ENCODE data around the gene ATG16L1.

ATG16L1 gene

GRCh38 chr2:233295891-233296290, 44.4 kb downstream of the ATG16L1 start:
- no peak for DNase-seq (ENCODE audit: low read depth)

GRCh38 chr2:233297076-233297475, 45.6 kb downstream of the ATG16L1 start:
- no peak for DNase-seq (ENCODE audit: low read depth)

- peak; percentile 20 for DNase-seq (ENCODE audit: low read depth)
These were observed 48.9 kb downstream of the ATG16L1 start for GRCh38 chr2:233300401-233300800.

DNA sequence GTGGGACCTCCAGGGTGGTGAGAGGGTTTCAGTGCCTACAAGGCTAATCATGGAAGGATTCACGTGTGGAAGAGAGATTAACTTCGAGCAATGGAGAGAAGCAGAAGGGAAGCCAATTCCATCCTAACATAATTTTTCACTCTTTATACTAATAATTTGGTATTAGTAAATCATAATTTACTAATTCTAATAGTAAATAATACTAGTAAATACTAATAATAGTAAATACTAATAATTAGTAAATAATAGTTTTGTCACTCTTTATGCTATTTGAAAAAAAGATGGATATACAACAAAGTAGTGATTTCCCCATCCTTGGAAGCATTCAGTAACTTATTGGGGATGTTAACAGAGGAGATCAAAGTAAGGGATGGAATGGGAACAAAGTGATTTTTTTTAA, 49.8 kb downstream of the ATG16L1 start:
- DNase-seq (ENCODE audit: low read depth), result no peak

DNA sequence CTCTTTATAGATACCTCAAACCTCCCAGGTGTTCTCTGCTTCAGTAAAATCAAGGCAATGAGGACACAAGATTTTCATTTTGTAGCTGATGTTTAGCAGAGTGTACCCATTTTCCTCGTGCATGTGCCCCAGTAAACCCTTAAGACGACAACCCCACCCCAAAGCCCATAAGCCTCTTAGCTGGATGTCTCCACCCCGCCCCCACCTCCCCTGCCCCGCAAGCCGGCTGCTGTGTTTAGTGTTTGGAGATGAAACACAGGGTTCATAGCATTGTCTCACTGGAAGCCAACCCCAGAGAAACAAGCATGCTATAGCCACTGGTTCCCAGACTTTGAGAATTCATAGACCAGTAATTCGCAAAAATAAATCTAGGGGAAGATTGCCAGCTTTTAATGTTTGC, 50.3 kb downstream of the ATG16L1 start:
- no peak for DNase-seq (ENCODE audit: low read depth)

GRCh38 chr2:233303252-233303651, 51.8 kb downstream of the ATG16L1 start:
- no peak for DNase-seq (ENCODE audit: low read depth)

DNA sequence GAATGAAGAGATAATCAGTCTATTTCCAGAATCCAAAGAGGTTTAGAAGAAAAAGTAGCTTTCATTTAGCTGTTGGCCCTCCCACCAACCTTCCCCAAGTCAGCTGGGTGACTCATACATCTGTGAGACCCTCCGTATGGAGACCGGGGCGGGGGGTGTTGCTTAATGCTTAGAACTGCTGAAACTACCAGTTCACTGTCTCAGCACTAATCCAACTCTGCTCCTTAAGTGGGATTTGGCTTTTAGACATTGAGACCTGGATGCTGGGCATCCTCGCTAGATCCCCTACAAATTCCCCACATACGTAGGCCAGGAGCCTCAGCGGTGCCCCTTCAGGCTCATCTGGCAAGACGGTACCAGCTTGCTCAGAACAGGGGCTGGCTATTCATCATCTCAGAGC, 56.1 kb downstream of the ATG16L1 start, which contains the start of gene SAG:
TSS of gene SAG (plus strand) at position 252 of the 400 bp plus-strand sequence. CDS start 1,374 bp downstream, outside the sequence.
- DNase-seq (ENCODE audit: low read depth), result no peak

DNA sequence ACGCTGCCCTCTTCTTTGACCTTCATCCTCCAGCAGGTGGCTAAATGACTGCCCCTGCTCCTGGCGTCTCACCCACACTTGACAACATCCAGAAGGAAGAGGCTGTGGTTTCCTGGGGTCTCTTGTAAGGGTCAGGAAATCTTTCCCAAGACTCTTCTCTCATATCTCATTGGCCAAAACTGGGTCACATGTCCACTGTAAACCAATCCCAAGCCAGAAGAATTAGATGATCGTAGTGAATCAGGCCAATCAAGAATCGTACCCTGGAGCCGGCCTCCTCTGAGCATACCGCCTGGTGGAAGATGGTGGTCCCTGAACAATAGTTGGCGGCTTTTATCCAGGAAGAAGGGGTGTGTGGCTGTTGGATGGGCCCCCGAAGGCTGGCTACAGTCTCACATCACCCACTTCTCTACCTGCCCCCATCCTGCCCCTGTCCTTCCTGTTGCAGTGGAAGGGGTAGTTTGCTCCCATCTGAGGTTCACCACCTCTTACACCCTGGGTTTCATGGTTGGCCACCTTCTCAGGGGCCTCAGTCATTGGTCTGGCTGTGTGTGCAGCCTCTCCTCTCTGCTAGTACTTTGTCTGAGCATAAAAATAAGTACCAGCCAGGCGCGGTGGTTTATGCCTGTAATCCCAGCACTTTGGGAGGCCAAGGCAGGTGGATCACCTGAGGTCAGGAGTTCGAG, 59.9 kb downstream of the ATG16L1 start:
- DNase-seq (ENCODE audit: low read depth), result no peak

DNA sequence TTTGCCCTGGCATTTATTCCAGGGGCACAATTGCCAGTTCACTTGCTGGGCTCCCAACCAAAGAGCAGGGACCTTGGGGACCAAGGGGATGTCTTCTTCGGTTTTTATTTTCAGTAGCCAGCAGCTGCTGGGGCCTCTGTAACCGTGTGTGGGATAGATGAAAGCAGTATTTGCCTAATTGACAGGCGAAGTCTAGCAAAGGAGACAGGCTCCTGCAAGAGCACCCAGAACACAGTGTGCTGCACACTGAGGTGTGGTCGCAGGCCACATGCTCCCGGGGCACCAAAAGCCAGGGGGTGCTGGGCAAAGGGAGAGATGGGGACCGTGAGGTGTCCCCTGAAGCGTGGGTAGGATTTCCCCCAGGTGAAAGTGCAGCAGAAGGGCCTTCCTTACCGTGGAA, 61.4 kb downstream of the ATG16L1 start:
- DNase-seq (ENCODE audit: low read depth), result no peak

DNA sequence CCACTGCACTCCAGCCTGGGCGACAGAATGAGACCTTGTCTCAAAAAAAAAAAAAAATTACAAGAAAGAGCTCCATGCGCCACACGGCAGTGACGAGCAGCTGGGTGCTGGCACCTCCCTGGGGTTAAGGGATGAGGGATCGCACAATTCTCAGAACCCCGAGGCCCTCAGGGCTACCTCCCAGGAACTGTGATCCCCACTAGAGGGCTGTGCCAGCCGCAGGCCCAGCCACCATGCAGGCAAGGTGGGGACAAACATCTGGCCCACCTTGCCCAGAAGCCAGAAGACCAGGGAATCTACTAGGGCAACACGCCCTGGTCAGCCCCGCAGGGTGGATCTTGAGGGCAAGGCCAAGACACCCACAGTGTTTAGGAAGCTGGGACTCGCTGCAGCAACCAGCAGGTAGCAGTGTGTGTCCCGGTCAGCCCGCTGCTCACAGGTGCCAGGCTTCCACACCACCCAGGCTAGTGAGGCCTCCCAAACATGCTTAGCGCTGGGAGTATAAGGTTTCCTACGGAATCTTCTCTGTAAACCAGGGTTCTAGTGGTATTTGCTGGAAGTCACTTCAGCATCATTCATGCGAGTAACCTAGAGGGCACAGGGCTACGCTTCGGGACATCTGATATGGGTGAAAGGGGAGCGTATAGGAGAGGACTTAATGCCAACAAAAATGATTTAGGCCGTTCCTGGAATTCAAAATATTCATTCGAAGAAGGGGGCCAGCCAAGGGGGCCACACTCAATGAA, 62.9 kb downstream of the ATG16L1 start:
- DNase-seq (ENCODE audit: low read depth), result no peak

DNA sequence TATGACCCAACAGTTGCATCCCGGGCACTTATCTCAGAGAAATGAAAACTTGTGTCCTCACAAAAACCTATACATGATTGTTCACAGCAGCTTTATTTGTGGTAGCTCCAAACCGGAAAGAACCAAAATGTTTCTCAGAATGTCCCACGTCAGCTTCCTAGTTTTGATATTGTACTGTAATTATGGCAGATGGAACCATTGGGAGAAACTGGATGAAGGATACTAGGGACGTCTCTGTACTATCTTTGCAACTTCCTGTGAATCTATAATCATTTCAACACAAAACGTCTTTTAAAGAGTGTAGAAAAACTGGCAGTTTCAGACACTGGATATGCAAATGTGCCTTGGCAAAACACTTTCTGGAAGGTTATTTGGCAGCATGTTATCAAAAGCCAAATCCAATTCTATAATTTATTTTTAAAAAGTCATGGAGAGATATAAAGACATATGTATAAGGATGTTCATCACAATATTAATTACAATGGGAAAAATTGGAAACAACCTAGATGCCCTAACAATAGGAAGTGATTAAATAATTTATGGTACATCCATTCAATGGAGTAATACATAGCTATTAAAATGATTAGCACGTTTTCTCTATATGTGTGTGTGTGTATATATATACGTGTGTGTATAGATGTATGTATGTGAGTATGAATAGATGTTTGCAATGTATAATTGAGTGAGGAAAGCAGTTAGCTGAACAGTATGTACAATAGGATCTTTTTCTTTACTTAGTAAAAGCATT, 65.9 kb downstream of the ATG16L1 start:
- DNase-seq (ENCODE audit: low read depth), result no peak

DNA sequence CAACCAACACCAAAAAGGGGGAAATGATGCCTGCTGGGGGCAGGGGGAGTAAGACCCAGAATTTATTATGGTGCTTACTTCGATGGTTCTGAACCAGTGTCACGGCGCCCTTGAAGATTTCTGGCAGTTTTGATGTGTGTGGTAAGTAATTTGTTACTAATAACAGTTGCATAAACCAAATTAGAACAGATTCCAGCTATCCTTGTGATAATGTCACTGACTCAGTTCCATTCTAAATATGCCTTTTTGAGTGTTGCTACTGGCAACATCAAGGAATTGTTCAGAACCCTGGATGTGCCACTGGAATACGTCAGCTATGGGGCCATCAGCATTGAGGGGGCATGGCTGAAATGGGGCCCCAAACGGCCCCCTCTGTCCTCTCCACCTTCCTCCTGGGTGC, 67.8 kb downstream of the ATG16L1 start:
- no peak for DNase-seq (ENCODE audit: low read depth)

GRCh38 chr2:233320470-233320869, 69.0 kb downstream of the ATG16L1 start:
- DNase-seq (ENCODE audit: low read depth), result no peak

DNA sequence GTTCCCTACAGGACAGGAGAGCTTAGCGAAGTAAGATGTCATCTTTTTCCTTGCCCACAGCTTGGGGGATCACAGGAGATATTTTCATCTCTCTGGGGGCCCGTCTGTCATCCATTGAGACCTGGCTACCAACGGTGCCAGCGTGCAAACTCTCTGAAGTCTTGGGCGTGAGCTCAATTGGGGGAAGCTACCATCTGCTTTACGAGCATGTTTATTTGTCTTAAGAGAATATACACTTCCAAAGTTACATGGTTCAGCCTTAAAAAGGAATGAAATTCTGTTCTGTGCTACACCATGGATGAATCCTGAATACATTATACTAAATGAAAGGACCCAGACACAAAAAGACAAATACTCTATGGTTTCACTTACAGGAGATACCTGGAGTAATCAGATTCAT, 69.7 kb downstream of the ATG16L1 start:
- no peak for DNase-seq (ENCODE audit: low read depth)

DNA sequence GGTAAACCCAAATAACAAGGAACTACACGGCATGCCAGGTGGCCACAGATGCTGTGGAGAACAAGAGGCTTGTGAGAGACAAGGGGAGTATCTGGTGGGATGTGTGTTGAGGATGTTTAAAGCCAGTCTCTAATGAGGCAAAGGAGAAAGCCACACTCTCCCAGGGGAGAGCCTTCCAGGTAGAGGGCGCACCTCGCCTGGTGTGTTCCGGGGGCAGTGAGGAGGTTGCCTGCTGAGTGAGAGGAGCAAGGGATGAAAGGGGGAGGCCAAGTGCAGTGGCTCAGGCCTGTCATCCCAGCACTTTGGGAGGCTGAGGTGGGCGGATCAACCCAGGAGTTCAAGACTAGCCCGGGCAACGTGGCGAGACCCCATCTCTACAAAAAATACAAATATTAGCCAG, 72.4 kb downstream of the ATG16L1 start:
- DNase-seq (ENCODE audit: low read depth), result no peak

- DNase-seq (ENCODE audit: low read depth), result no peak
These were observed 73.8 kb downstream of the ATG16L1 start for GRCh38 chr2:233325256-233325655.

DNA sequence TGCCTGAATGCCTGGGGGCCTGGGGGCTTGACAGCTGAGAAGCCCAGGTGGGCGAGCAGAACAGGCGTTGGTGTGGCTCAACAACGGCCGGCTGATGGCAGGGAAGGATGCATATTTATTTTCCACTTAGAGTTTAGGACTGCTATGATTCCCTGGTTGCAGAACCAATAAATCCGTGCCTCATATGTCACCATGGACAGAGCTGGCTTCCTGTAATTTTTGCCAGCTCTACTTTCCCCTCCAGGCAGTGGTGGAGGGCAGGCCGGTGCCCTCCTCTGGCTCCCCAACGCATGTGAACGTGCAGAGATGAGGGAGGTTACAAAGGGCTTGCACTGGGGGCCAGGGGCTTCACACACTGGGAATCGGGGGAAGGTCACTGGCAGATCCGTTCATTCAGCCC, 74.3 kb downstream of the ATG16L1 start:
- no peak for DNase-seq (ENCODE audit: low read depth)

GRCh38 chr2:233326500-233326899, 75.0 kb downstream of the ATG16L1 start:
- DNase-seq (ENCODE audit: low read depth), result no peak

DNA sequence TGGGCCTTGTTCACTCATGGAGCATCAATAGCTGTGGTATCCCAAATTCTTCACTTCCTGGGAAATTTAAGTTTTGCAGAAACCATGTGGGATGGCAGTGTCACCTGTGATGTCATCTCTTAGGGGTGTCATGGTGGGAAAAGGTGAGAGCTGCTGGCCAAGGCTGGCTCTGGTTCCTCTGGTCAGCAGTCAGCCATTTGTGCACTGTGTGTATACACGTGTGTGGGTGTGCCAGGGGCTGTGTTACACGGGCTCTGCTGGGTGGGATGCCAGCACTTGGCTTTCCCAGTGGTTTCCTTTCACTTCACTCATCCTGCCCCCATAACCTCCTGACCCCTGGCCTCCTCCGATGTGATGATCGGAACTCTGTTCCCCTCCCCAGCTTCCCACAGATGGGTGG, 77.4 kb downstream of the ATG16L1 start:
- DNase-seq (ENCODE audit: low read depth), result no peak

DNA sequence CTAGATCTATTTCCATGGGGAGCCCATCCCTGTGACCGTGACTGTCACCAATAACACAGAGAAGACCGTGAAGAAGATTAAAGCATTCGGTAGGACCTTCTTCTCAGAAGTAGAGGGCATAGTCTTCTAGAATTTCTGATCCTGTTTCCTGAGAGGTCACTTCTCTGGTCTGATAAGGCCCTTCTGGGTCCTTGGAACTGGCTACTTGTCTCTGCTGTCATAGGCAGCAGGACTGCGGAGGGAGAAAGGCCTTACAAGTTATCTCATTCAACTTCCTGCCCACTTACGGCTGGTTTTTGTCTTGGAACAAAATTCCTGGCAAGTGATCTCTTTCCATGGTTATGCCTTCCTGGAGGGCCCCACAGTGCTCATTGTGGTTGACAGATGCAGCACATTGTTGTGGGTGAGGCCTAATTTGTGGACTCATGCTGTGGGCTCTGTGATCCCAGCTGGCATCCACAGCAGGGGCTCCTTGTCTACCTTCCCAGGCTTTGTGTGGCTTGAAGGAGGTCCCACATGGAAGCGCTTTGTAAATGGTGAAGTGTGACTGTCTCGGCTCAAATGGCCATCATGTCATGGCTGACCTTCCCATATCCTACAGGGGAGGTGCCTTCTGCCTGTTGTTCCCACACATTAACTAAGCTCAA, 78.1 kb downstream of the ATG16L1 start:
- peak; percentile 25 for DNase-seq (ENCODE audit: low read depth)

DNA sequence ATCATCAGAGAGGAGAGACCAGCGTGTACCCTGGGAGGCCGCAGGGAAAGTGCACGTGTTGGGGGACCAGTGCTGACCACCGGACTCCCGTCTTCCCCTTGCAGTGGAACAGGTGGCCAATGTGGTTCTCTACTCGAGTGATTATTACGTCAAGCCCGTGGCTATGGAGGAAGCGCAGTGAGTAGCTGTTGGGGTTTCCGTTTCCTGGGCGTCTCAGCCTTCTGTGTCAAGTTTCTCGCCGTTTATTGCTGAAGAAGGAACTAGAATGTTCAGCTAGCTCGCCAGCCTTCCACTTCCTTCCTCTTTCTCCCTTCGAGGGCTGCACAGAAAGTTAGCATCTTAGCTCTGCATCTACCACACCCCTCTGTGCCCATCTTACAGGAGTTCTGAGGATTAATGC, 80.1 kb downstream of the ATG16L1 start:
- DNase-seq (ENCODE audit: low read depth), result no peak

DNA sequence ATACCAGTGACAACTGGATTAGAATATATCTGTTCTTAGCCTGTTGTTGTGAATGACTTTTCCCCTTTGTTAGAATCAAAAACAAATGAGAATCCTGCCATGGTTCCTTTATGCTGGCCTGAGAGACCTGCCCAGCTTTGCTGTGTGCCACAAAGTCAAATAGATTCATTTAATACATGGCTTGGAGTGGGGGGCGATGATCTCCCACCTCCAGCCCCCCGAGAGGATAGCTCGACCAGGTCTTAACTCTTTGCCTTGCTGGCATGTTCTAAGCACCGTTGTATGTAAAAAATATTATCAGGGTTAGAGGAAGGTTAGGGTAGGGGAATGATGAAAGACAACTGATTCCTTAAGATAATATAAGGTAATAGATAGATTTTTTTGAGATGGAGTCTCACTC, 80.7 kb downstream of the ATG16L1 start:
- no peak for DNase-seq (ENCODE audit: low read depth)

Data from amniotic epithelial cell (primary cell).